Central memory CD4-positive, alpha-beta T cell (primary cell): ENCODE results near the gene TOR2A.
"Not testable (repeated sequence)": the region's sequence is repeated elsewhere in the genome, so short reads cannot be mapped to it uniquely, and the experiment has no call there.

Experiments
- DNase-seq: peaks from one replicate; pipeline ENCODE4 v3.0.0; 2022
- total RNA-seq, 3 experiments: gene quantifications; one replicate each; lab custom pipeline; 2026; lab: John Stamatoyannopoulos, UW

Gene TOR2A
- total RNA-seq, result 12.7 to 13.8 (median 13.5) reads per million in 3 experiments

- peak; percentile 99 for DNase-seq
Measured at GRCh38 chr9:127734747-127735529, at the start of gene TOR2A. TOR2A (minus strand) TSS chr9:127735294; CDS start chr9:127735270, 24 bp downstream.

DNA sequence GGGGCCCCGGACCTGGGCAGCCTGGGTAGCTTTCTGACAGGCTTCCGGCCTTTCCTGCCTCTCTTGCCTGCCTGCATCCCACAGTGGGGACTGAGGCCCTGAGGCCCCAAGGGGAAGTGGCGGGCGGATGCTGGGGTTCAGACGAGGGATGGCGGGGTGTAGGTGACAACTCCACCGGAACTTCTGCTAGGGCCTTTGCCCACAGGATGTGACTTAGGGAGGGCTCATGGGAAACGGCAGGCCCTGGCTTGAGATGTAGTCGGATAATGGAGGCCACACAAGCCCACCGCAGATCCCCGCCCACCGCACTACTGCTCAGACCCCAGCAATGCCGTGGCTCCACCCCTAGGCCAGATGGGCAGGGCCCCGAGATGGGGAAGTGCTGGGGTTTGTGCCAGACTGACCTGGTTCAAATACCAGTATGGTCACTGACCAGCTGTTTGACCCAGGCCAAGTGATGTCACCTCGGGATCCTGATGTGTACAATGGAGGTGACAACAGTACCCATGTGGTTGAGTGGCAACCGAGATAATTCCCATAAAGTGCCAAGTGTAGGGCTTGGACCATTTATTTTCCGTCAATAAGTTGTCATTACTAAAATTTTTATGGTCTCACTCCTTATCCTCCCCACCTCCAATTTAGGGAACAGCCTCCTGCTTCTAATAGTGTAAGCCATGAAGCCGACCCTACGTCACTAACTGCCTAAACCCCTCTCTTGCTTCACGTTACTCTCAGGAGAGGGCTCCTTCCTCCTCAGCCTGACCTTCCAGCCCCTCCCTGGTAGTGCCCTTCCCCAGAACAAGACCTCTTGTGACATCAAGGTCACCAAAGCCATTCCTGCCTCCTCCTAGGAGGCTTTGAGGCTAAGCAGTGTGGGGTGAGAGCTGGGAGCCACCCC, 48.3 kb upstream of the TOR2A start:
- peak; percentile 76 for DNase-seq

- DNase-seq, result no peak
Measured at GRCh38 chr9:127781806-127782205, 46.7 kb upstream of the TOR2A start.

DNA sequence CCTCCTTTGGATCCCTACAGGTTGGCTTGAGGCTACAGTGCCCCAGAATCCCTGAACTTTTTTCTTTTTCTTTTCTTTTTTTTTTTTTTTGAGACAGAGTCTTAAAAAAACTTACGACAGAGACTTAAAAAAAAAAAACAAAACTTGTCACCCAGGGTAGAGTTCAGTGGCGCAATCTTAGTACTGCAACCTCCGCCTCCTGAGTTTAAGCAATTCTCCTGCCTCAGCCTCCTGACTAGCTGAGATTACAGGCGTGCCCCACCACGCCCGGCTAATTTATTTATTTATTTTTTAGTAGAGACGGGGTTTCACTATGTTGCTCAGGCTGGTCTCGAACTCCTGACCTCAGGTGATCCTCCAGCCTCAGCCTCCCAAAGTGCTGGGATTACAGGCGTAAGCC, 45.8 kb upstream of the TOR2A start:
- DNase-seq, result not testable (repeated sequence)

GRCh38 chr9:127780126-127780885, 45.2 kb upstream of the TOR2A start:
- no peak for DNase-seq

- DNase-seq, result peak; percentile 42
Measured at GRCh38 chr9:127779136-127779981, 44.3 kb upstream of the TOR2A start.

DNA sequence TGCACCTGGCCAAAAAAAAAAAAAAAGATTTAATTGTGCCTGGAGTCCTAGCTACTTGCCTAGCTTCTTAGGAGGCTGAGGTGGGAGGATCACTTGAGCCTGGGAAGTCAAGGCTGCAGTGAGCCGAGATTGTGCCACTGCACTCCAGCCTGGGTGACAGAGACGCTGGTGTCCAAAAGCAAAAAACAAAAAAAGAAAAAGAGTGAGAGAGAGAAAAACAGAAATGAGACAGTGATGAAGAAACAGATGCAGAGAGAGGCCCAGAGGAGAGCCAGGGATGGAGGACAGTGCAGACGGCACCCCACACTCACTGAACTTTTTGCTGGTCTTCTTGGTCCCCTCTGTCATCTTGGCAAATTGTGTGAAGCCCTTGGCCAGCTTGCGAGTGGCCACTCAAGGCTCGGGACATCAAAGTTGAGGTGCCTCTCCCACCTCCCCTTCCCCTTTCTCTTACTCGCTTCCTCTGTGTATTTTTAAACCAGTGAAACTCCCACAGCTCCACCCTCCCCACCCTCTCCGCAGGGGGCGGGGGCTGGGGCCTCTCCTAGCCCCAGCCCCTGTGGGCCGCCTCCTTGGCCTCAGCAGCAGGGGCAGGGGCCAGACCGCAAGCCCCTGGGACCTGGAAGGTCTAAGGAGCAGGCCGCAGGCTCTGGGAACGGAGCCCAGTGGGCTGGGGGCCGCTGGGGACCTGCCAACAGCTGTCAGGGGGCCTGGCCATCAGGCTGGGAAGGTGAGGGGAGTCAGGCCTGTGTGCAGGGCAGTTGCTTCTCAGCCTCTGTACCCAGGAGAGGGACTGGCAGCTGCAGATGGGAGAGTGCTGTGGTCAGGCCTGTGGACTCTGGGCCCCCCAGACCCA, 43.4 kb upstream of the TOR2A start, which contains the start of gene SH2D3C:
Gene SH2D3C, minus strand, starts transcription at position 387 of the 856 bp plus-strand sequence. Its CDS starts 39 bp downstream, at position 348.
- peak; percentile 30 for DNase-seq

DNA sequence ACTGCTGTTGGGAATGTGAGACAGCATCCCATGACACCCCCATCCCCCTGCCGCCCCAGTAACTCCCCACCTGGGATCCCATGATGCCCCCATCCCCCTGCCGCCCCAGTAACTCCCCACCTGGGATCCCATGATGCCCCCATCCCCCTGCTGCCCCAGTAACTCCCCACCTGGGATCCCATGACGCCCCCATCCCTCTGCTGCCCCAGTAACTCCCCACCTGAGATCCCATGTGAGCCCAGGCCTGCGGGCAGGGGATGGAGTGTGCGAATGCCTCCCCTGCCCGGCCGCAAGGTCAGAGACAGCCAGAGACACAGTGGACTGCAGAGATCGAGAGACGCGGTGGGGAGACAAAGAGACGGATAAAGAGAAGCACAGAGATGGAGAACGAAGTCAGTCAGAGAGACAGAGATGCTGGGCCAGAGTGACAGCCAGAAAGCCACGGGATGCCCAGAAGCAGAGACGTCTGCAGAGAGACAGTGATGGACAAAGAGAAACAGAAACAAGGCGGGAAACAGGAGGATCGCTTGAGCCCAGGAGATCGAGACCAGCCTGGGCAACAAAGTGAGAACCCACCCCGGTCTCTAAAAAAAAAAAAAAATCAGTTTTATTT, 42.4 kb upstream of the TOR2A start:
- DNase-seq, result peak; percentile 17

DNA sequence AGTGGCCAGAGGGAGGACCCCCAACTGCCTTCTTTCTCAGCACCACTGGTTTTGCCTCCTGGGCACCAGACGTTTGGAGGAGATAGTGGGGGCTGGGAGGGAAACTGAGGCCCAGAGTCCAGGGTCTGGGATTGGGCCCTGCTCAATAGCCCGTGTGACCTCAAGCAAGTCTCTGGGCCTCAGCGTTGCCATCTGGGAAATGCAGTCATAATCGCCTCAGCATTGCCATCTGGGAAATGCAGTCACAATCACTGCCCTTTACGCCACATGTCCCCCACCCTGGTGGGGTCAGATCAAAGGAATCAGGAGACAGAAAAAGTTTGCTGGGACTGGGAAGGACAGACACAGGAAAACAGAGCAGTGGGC, 41.8 kb upstream of the TOR2A start:
- DNase-seq, result no peak

GRCh38 chr9:127776195-127776923, 41.3 kb upstream of the TOR2A start:
- DNase-seq, result peak; percentile 77

- DNase-seq, result no peak
Measured at GRCh38 chr9:127773981-127774380, 38.9 kb upstream of the TOR2A start.

DNA sequence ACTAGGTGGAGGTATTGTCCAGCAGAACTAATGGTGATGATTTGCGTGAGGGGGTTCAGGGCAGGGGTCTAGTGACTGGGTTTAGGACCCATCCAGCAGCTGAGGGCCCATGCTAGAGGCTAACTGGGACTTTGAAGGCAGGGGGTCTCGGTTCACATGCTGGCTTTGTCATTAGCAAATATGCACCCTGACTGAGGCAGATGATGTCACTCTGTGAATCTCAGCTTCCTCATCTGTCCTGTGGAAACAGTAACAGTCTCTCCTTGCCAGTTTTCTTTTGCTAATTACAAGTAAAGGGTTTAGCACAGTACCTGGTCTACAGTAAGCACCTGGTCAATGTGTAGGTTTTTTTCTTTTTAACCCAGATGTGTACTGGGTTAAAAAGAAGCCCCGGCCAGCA, 38.2 kb upstream of the TOR2A start:
- DNase-seq, result no peak

GRCh38 chr9:127772603-127773002, 37.5 kb upstream of the TOR2A start:
- DNase-seq, result no peak

DNA sequence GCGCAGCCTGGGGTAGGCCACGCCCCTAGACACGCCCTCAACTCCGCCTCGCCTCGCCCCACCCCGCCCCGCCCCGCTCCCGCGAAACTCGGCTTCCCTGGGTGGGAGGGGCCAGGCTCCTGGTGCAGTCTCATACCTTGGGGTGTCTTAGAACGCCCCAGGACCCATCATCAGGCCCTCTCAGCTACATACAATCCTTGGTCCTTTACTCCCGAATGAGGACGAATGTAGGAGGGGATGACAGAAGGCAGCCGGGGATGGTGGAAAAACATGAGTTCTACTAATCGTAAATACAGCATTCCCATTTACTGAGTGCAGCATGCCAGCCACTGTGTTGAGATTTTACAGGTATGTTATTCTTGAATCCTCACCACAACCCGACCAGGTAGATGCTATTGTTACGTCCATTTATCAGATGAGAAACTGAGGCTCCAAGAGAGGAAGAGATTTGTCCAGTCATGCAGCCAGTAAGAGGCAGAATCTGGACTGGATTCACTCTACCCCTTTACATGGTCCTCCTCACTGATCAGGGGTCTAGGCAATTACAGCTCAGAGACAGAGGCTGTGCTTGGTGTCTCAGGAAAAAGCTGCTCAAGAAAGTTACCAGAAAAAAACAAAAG, 36.6 kb upstream of the TOR2A start:
- no peak for DNase-seq

DNA sequence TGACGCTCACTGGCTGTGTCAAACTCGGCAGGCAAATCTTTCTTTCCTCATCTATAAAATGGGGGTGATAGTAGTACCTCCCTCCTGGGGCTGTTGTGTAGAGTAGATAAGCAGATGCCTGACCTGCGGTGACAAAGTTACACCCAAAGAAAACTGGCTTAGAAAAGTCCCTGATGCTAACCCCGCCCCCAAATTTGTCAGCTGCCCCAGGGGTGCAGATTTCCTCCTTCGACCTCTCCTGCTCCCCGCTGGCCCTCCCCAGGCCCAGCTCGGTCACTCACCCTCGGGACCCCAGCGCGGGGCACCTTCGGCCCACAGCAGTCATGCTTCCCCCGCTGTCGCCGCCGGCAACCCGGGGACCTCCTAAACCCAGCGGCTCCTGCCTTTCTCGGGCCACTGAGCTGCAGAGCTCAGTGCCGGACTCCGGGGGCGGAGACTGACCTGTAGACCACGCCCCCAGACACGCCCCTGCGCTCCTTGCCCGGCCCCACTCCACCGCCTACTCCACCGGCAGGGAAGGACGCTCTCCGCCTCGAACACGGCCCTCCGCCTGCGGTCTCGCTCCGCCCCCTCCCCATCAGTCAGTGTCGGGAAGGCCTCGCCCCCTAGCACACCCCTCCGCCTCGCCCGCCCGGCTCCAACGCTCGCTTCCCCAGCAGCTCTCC, 35.9 kb upstream of the TOR2A start:
- peak; percentile 94 for DNase-seq

DNA sequence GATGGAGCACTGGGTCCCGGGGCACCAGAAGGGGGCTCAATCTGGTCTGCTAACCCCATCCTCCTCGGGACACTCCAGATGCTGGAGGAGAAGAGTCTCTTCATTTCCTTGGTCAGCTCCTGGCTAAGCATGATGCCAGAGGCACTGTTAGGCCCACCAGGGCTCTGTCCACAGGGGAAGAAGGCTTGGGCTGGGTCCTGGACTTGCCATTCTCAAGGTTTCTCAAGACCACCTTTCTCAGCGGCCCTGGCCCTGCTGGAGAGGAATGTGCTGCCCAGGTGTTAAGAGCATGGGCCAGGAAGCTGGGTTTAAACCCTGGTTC, 35.5 kb upstream of the TOR2A start:
- no peak for DNase-seq

DNA sequence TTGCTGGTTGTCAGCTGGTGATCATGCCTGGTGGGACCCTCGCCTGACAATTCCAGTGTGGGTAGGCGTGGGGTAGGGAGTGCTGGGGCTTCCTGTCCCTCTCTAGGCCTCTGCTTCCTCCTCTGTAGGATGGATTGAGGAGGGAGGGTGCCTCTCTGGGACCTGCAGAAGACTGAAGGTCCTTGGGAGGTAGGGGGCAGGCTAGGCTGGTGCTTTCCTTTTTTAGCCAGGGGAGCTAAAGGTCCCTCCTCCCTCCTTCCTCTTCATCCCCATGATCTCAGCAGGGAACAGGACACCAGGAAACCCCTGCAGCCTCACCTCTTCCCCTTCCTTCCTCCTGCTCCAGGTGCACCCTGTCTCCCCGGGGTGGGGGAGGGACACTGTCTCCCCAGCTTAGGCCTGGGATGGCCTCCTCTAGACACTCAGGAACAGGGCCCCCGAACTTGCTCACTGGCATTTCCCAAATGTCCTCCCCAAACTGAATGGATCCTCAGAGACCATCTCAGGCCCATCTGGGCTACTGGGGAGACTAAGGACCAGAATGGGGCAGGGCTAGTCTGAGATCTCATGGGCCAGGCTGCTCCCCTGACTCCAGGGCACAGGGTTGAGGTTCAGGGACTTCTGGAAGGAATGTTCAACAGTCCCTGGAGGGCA, 35.0 kb upstream of the TOR2A start:
- DNase-seq, result no peak

- no peak for DNase-seq
Measured at GRCh38 chr9:127769101-127769500, 34.0 kb upstream of the TOR2A start.
